ENCODE results near the gene RTEL1. TPM values are rescaled to one million over a fixed set of nuclear protein-coding genes. Genes with fewer than 3 reads are reported as not detected.
A peak's percentile ranks its signal among the peaks of the same experiment; 100 is the strongest.
"Not testable (repeated sequence)": the region's sequence is repeated elsewhere in the genome, so short reads cannot be mapped to it uniquely, and the experiment has no call there.

The RTEL1 gene
- polyA plus RNA-seq, 1 donor from 2014 or later, result 29.2 TPM

- H2AFZ ChIP-seq (ENCODE audit: low read depth, low read length), result peak overlapping the region; percentile 32
- H4K20me1 ChIP-seq (ENCODE audit: insufficient read depth), result no peaks in the 10 kb centered on the region
- no peaks in the 10 kb centered on the region for H3K79me2 ChIP-seq (replicated peaks; ENCODE audit: insufficient read depth, low read length)
- no peaks in the 10 kb centered on the region for H3K9me3 ChIP-seq (ENCODE audit: low read length)
- H3K4me3 ChIP-seq (ENCODE audit: low read length), result peak overlapping the region; percentile 86
- no peak for TF ChIP-seq POLR2AphosphoS5 (IDR thresholded peaks at IDR 0.05)
- TF ChIP-seq TAF1 (IDR thresholded peaks at IDR 0.05; ENCODE audit: low read depth), result no peak
- no peak for TF ChIP-seq RAD21 (conservative IDR thresholded peaks at IDR 0.05)
- no peak for TF ChIP-seq EZH2 (IDR thresholded peaks at IDR 0.05; ENCODE audit: borderline replicate concordance, insufficient read depth, low read length, poor library complexity, severe bottlenecking)
- no peak for TF ChIP-seq SMC3 (conservative IDR thresholded peaks at IDR 0.05; ENCODE audit: poor library complexity)
- TF ChIP-seq CTCF (IDR thresholded peaks at IDR 0.05; ENCODE audit: poor library complexity, severe bottlenecking), result no peak
- TF ChIP-seq EP300 (conservative IDR thresholded peaks at IDR 0.05; ENCODE audit: poor library complexity, severe bottlenecking), result no peak
- TF ChIP-seq REST (IDR thresholded peaks at IDR 0.05; ENCODE audit: borderline replicate concordance), result no peak
- TF ChIP-seq MXI1 (conservative IDR thresholded peaks at IDR 0.05; ENCODE audit: poor library complexity, severe bottlenecking), result no peak
- H3K36me3 ChIP-seq (ENCODE audit: insufficient read depth, low read length), result no peaks in the 10 kb centered on the region
- no peaks in the 10 kb centered on the region for H3K9me2 ChIP-seq (ENCODE audit: insufficient read depth, low read length)
- H3K9ac ChIP-seq (ENCODE audit: low read length), result peak overlapping the region; percentile 64
- H3K27me3 ChIP-seq (ENCODE audit: insufficient read depth, low read depth, low read length), result no peaks in the 10 kb centered on the region
- peak overlapping the region; percentile 55 for H3K27ac ChIP-seq (ENCODE audit: low read length)
- H3F3A ChIP-seq (ENCODE audit: insufficient read depth, low read length, poor library complexity, severe bottlenecking), result no peaks in the 10 kb centered on the region
- H3K4me2 ChIP-seq (ENCODE audit: low read length), result peak overlapping the region; percentile 78
Observed at GRCh38 chr20:63658749-63659187, 656 bp downstream of the RTEL1 start.

DNA sequence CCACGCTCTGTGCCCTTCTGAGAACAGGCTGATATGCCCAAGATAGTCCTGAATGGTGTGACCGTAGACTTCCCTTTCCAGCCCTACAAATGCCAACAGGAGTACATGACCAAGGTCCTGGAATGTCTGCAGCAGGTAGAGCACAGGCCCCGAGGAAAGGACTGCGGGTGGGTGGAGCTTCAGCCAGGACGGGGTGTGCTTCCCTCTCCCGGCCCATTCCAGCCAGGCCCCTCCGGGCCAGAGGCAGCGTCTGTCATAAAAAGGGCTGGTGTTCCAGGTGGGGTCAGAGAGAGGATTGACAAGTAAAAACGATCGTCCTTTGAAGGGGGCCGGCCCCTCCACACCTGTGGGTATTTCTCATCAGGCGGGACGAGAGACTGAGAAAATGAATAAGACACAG, 1.3 kb downstream of the RTEL1 start:
- TF ChIP-seq CTCF (IDR thresholded peaks at IDR 0.05; ENCODE audit: poor library complexity, severe bottlenecking) (no peak), EP300 (conservative IDR thresholded peaks at IDR 0.05; ENCODE audit: poor library complexity, severe bottlenecking) (no peak), MXI1 (conservative IDR thresholded peaks at IDR 0.05; ENCODE audit: poor library complexity, severe bottlenecking) (no peak), RAD21 (conservative IDR thresholded peaks at IDR 0.05) (no peak), POLR2AphosphoS5 (IDR thresholded peaks at IDR 0.05) (no peak), TAF1 (IDR thresholded peaks at IDR 0.05; ENCODE audit: low read depth) (no peak), SMC3 (conservative IDR thresholded peaks at IDR 0.05; ENCODE audit: poor library complexity) (no peak)
- no peaks in the 10 kb centered on the region for H4K20me1 ChIP-seq (ENCODE audit: insufficient read depth)
- no peaks in the 10 kb centered on the region for H3K9me3 ChIP-seq (ENCODE audit: low read length)
- H3F3A ChIP-seq (ENCODE audit: insufficient read depth, low read length, poor library complexity, severe bottlenecking), result no peaks in the 10 kb centered on the region
- peak overlapping the region; percentile 86 for H3K4me3 ChIP-seq (ENCODE audit: low read length)
- no peak overlapping the region for H3K27ac ChIP-seq (ENCODE audit: low read length)
- H3K9ac ChIP-seq (ENCODE audit: low read length), result peak overlapping the region; percentile 64
- no peaks in the 10 kb centered on the region for H3K79me2 ChIP-seq (replicated peaks; ENCODE audit: insufficient read depth, low read length)
- H3K27me3 ChIP-seq (ENCODE audit: insufficient read depth, low read depth, low read length), result no peaks in the 10 kb centered on the region
- no peaks in the 10 kb centered on the region for H3K36me3 ChIP-seq (ENCODE audit: insufficient read depth, low read length)
- no peaks in the 10 kb centered on the region for H3K9me2 ChIP-seq (ENCODE audit: insufficient read depth, low read length)
- H3K4me2 ChIP-seq (ENCODE audit: low read length), result peak overlapping the region; percentile 78
- no peak overlapping the region for H2AFZ ChIP-seq (ENCODE audit: low read depth, low read length)

- not testable (repeated sequence) for H4K20me1 ChIP-seq (ENCODE audit: insufficient read depth); H3K36me3 ChIP-seq (ENCODE audit: insufficient read depth, low read length); H3K27ac ChIP-seq (ENCODE audit: low read length); H3K9me3 ChIP-seq (ENCODE audit: low read length); H3K4me2 ChIP-seq (ENCODE audit: low read length); H3K9me2 ChIP-seq (ENCODE audit: insufficient read depth, low read length); H3K79me2 ChIP-seq (replicated peaks; ENCODE audit: insufficient read depth, low read length); H3K9ac ChIP-seq (ENCODE audit: low read length); H3K4me3 ChIP-seq (ENCODE audit: low read length); H3F3A ChIP-seq (ENCODE audit: insufficient read depth, low read length, poor library complexity, severe bottlenecking); H3K27me3 ChIP-seq (ENCODE audit: insufficient read depth, low read depth, low read length); H2AFZ ChIP-seq (ENCODE audit: low read depth, low read length)
Observed at GRCh38 chr20:63660174-63660573, 2.1 kb downstream of the RTEL1 start.
